Vagina (tissue), 2 donors: ENCODE measurements around the gene RAB8A.

Experiments used
- CTCF ChIP-seq, 3 experiments: fragments of 450-650 bp in 2 of 3; fragments of 200-600 bp in 1 of 3; sonication (generic) in 1 of 3; IDR thresholded peaks; one replicate each; pipeline ENCODE4 v1.5.1; 2017 to 2019; ENCODE audit warnings: antibody characterized with exemption in 3 of 3, mild to moderate bottlenecking in 2 of 3, moderate library complexity in 2 of 3
- POLR2A ChIP-seq, 2 donors: fragments of 450-650 bp; IDR thresholded peaks; one replicate each; pipeline ENCODE4 v1.6.1; 2017; ENCODE audit warnings: antibody characterized with exemption in 2 of 2, mild to moderate bottlenecking in 2 of 2, moderate library complexity in 2 of 2
- POLR2AphosphoS5 ChIP-seq, 2 donors: sonication (generic); formaldehyde crosslinking; IDR thresholded peaks; one replicate each; pipeline ENCODE4 v1.9.0; 2017; ENCODE audit warnings: antibody characterized with exemption in 2 of 2, mild to moderate bottlenecking in 2 of 2, low read depth in 1 of 2; ENCODE audit not compliant: insufficient read depth in 1 of 2

GRCh38 chr19:16144216-16144581 is 32.5 kb downstream of the RAB8A start:
- TF ChIP-seq CTCF (IDR thresholded peaks at IDR 0.05) (no peak), POLR2AphosphoS5 (IDR thresholded peaks at IDR 0.05; ENCODE audit: insufficient read depth in 1 of 2, low read depth in 1 of 2) (no peak), POLR2A (IDR thresholded peaks at IDR 0.05) (no peak)
